Measurements from ENCODE around the gene CMTM5. TPM values are rescaled to one million over a fixed set of nuclear protein-coding genes. Genes with fewer than 3 reads are reported as not detected.
"Not testable (repeated sequence)": the region's sequence is repeated elsewhere in the genome, so short reads cannot be mapped to it uniquely, and the experiment has no call there.

The CMTM5 gene
- total RNA-seq, 4 donors from 2014 or later: 0.64 to 1.1 TPM; not detected in 2

- in situ Hi-C loops (cut with MboI; ENCODE audit: low pct_ligation_motif_present in 1 of 4, low pct_unique_long_range_greater_than_20kb in 1 of 4, low sequenced_read_pairs in 3 of 4): loop anchor here in 1 of 4 donors (25.0 kb wide), 1 partner anchor 125 kb away; no protein-coding TSS in a partner anchor
- no peaks in the 10 kb centered on the region for H3K9me3 ChIP-seq
- H3K27ac ChIP-seq: no peak overlapping the region
- intact Hi-C loops (cut with DNase I; ENCODE audit: low total_unique reads): no loop called here
- 93 to 100% methylated on average over 1 of the region's 1 CpG for WGBS, 2 donors (ENCODE audit: low coverage in 1 of 2)
- TF ChIP-seq POLR2A (IDR thresholded peaks at IDR 0.05) (no peak), EP300 (IDR thresholded peaks at IDR 0.05; ENCODE audit: low read depth) (no peak), CTCF (IDR thresholded peaks at IDR 0.05) (no peak), POLR2AphosphoS5 (IDR thresholded peaks at IDR 0.05) (no peak)
- no peaks in the 10 kb centered on the region for H3K27me3 ChIP-seq
- H3K36me3 ChIP-seq: no peaks in the 10 kb centered on the region
- DNase-seq: no peak
- H3K4me1 ChIP-seq: no peaks in the 10 kb centered on the region
- H3K4me3 ChIP-seq: no peak overlapping the region
Measured at GRCh38 chr14:23386999-23387398, 10.2 kb downstream of the CMTM5 start.

- Histone ChIP-seq H3K27ac (no peak overlapping the region), H3K4me3 (no peak overlapping the region), H3K36me3 (no peaks in the 10 kb centered on the region), H3K9me3 (no peaks in the 10 kb centered on the region), H3K27me3 (no peaks in the 10 kb centered on the region), H3K4me1 (no peaks in the 10 kb centered on the region)
- in situ Hi-C loops (cut with MboI; ENCODE audit: low pct_ligation_motif_present in 1 of 4, low pct_unique_long_range_greater_than_20kb in 1 of 4, low sequenced_read_pairs in 3 of 4) (loop anchor here in 1 of 4 donors (25.0 kb wide), 1 partner anchor 126 kb away; no protein-coding TSS in a partner anchor), intact Hi-C loops (cut with DNase I; ENCODE audit: low total_unique reads) (no loop called here)
- 78% methylated on average over 26 of the region's 26 CpGs; no CpG with 5 or more reads in 1 of the 2 donors for WGBS, 2 donors (ENCODE audit: low coverage in 1 of 2)
- DNase-seq: no peak
- TF ChIP-seq POLR2AphosphoS5 (IDR thresholded peaks at IDR 0.05): no peak
- no peak for TF ChIP-seq EP300 (IDR thresholded peaks at IDR 0.05; ENCODE audit: low read depth)
- no peak for TF ChIP-seq POLR2A (IDR thresholded peaks at IDR 0.05)
Measured at GRCh38 chr14:23387916-23388882, 11.4 kb downstream of the CMTM5 start.

GRCh38 chr14:23388996-23389395 lies 12.2 kb downstream of the CMTM5 start:
- Histone ChIP-seq H3K27me3 (no peaks in the 10 kb centered on the region), H3K27ac (no peak overlapping the region), H3K4me3 (no peak overlapping the region), H3K4me1 (no peaks in the 10 kb centered on the region), H3K9me3 (no peaks in the 10 kb centered on the region), H3K36me3 (no peaks in the 10 kb centered on the region)
- 80 to 97% methylated on average over 1 to 6 of the region's 8 CpGs for WGBS, 2 donors (ENCODE audit: low coverage in 1 of 2)
- no peak for DNase-seq
- intact Hi-C loops (cut with DNase I; ENCODE audit: low total_unique reads): no loop called here
- in situ Hi-C loops (cut with MboI; ENCODE audit: low pct_ligation_motif_present in 1 of 4, low pct_unique_long_range_greater_than_20kb in 1 of 4, low sequenced_read_pairs in 3 of 4): loop anchor here in 1 of 4 donors (25.0 kb wide), 1 partner anchor 127 kb away; no protein-coding TSS in a partner anchor
- TF ChIP-seq POLR2AphosphoS5 (IDR thresholded peaks at IDR 0.05) (no peak), EP300 (IDR thresholded peaks at IDR 0.05; ENCODE audit: low read depth) (no peak)

GRCh38 chr14:23389396-23389795 lies 12.6 kb downstream of the CMTM5 start:
- Histone ChIP-seq H3K27me3 (no peaks in the 10 kb centered on the region), H3K9me3 (no peaks in the 10 kb centered on the region), H3K27ac (no peak overlapping the region), H3K4me3 (no peak overlapping the region), H3K36me3 (no peaks in the 10 kb centered on the region), H3K4me1 (no peaks in the 10 kb centered on the region)
- no peak for DNase-seq
- WGBS, 2 donors (ENCODE audit: low coverage in 1 of 2): 79% methylated on average over 12 of the region's 12 CpGs; no CpG with 5 or more reads in 1 of the 2 donors
- TF ChIP-seq CTCF (IDR thresholded peaks at IDR 0.05) (no peak), POLR2AphosphoS5 (IDR thresholded peaks at IDR 0.05) (no peak), EP300 (IDR thresholded peaks at IDR 0.05; ENCODE audit: low read depth) (no peak), POLR2A (IDR thresholded peaks at IDR 0.05) (no peak)
- in situ Hi-C loops (cut with MboI; ENCODE audit: low pct_ligation_motif_present in 1 of 4, low pct_unique_long_range_greater_than_20kb in 1 of 4, low sequenced_read_pairs in 3 of 4) (loop anchor here in 1 of 4 donors (25.0 kb wide), 1 partner anchor 127 kb away; no protein-coding TSS in a partner anchor), intact Hi-C loops (cut with DNase I; ENCODE audit: low total_unique reads) (no loop called here)

- WGBS, 2 donors (ENCODE audit: low coverage in 1 of 2): 94% methylated on average over 3 of the region's 19 CpGs; no CpG with 5 or more reads in 1 of the 2 donors
- DNase-seq; H3K9me3 ChIP-seq; H3K4me3 ChIP-seq; H3K27ac ChIP-seq; H3K27me3 ChIP-seq; H3K4me1 ChIP-seq; H3K36me3 ChIP-seq; intact Hi-C loops (cut with DNase I; ENCODE audit: low total_unique reads): not testable (repeated sequence)
- in situ Hi-C loops (cut with MboI; ENCODE audit: low pct_ligation_motif_present in 1 of 4, low pct_unique_long_range_greater_than_20kb in 1 of 4, low sequenced_read_pairs in 3 of 4): loop anchor here in 1 of 4 donors (25.0 kb wide), 1 partner anchor 128 kb away; no protein-coding TSS in a partner anchor
Measured at GRCh38 chr14:23389871-23390270, 13.0 kb downstream of the CMTM5 start.

Data from transverse colon (tissue), 4 donors.